Stimulated activated CD8-positive, alpha-beta memory T cell treated with anti-CD3 and anti-CD28 coated beads, Interleukin-7, amount 100 ng/mL, for 48 hours (primary cell): ENCODE measurements around the gene TBC1D22A.
"Not testable (repeated sequence)": the region's sequence is repeated elsewhere in the genome, so short reads cannot be mapped to it uniquely, and the experiment has no call there.

Experiments used
- DNase-seq, 2 donors: peaks; one replicate each; pipeline ENCODE4 v3.0.0-alpha.2; 2020; ENCODE audit warnings: low read depth in 1 of 2; ENCODE audit errors: extremely low read depth in 1 of 2

Gene TBC1D22A

DNA sequence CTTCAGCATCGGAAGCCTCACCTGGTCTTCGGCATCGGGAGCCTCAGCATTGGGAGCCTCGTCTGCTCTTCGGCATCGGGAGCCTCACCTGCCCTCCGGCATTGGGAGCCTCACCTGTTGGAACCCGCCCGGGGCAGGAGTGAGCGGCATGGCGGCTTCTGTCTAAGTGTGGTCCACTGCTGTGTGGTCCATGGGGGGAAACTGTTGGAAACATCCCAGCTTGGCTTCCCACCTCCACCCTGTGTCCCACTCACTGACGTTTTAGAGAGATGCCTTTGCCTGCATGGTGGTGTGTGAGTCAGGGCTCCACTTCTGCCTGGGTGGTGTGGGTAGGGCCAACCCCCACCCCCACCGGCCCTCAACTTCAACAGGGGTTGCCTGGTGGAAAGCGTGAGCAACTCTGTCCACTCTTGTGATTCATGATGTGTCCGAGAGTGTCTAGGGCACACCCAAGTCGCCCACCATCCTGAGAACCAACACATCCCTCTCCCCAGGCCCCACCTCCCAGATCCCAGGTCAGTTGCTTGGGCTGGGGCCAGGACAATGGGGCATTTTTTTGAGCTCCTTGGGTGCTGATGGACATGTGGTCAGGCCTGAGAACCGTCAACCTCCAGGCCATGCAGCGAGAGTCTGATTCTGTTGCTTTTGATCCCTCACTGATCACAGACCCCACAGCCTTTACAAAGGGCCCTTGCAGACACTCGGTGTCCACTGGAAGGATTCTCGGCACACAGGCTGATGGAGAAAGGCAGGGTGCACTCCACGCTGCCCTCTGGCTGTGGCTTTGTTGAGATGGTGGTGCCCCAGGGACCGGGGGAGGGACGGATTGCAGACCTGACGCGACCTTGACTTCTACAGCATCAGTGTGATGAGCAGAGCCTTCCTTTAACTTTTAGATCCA is 406.7 kb downstream of the TBC1D22A start:
- no peak for DNase-seq

DNA sequence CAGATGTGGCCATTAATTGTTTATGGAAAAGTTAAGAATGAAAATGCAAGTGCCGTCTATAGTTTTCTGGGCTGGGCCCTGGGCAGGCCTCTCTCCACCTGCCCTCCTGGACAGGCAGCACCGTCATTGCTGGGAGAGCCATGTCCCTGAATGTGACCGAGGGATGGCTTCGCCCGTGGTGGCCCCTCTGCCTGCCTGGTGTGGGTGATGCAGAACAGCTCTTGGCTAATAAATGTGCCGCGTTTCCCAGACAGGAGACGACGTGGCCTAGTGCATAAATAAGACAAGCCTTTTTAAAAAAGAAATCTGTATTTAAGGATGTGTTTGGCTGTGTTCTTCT is 407.3 kb downstream of the TBC1D22A start:
- no peak for DNase-seq

GRCh38 chr22:47170511-47171440 is 408.3 kb downstream of the TBC1D22A start:
- not testable (repeated sequence) for DNase-seq

GRCh38 chr22:47171441-47172221 is 409.2 kb downstream of the TBC1D22A start:
- no peak for DNase-seq

- no peak for DNase-seq
Observed at GRCh38 chr22:47172771-47173534, 410.5 kb downstream of the TBC1D22A start.

GRCh38 chr22:47173535-47174021 is 411.1 kb downstream of the TBC1D22A start:
- no peak for DNase-seq

DNA sequence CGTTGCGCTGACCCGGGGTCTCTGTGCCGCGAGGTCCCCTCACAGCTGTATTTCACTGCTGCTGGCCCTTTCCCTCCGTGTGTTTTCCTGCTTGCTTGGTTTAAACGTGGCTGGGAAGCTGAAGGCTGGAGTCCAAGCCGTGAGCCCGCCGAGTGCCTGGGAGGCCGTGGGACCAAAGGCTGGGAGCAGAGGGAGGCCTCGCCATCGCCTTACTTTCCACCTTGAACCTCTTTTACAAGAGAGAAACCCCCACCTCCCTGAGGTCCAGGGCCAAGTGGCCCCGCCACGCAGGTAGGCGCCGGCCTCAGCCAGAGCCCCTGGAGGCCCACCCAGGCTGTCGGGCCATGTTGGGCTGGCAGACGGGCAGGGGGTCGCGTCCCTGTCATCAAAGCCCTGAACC is 411.6 kb downstream of the TBC1D22A start:
- DNase-seq = no peak

GRCh38 chr22:47174671-47175112 is 412.2 kb downstream of the TBC1D22A start:
- DNase-seq = no peak

- DNase-seq = no peak
Observed at GRCh38 chr22:47175151-47176025, 412.9 kb downstream of the TBC1D22A start.

- DNase-seq = no peak
Observed at GRCh38 chr22:47176026-47176389, 413.6 kb downstream of the TBC1D22A start.

GRCh38 chr22:47176573-47177333 is 414.3 kb downstream of the TBC1D22A start:
- DNase-seq = no peak

- DNase-seq = no peak
Observed at GRCh38 chr22:47177334-47177815, 414.9 kb downstream of the TBC1D22A start.

GRCh38 chr22:47178339-47178738 is 415.9 kb downstream of the TBC1D22A start:
- no peak for DNase-seq

DNA sequence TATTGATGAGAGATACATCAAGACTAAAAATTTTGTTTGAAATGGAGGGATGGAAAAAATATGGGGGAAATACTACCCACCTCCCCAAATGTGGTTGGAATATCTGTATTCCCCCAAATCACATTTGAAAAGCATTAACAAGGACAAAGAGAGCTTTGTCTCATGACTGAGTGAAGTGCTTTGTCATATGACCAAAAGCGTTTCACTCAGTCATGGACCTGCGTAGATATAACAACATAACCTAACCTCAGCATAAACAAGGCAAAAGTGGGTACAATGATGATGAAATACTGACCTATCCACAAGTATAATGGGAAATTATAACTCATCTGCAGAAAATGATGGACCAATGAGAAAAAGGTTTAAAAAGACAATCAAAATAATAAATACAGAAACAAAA is 418.3 kb downstream of the TBC1D22A start:
- no peak for DNase-seq

DNA sequence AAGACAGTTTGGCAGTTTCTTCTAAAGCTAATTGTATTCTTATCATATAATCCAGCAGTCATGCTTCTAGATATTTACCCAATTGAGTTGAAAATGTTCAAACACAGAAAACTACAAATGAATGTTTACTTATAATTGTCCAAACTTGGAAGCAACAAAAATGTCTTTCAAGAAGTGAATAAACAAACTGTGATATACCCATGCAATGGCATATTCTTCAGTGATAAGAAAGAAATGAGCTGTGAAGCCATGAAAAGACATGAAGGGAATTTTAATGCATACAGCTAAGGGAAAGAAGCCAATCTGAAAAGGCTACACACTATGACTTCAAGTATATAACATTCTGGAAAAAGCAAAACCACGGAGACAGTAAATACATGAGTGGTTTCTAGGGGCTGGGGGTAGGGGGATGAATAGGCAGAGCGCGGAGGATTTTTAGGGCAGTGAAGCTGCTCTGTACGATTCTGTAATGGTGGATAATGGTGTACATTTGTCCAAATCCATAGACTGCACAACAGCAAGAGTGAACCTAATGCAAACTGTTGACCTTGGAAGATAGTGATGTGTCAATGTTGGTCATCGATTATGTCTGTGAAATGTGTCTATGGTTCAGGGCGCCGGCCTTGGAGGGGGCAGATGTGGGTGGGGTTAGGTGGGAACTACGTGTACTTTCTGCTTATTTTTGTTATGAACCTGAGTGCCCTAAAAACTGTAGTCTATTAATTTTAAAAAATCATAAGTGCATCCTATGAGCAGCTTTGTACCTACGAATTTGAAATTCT is 424.9 kb downstream of the TBC1D22A start:
- DNase-seq = no peak

GRCh38 chr22:47188261-47189055 is 426.0 kb downstream of the TBC1D22A start:
- DNase-seq = no peak
